ENCODE data around the gene SH2D2A. TPM values are rescaled to one million over a fixed set of nuclear protein-coding genes. Genes with fewer than 3 reads are reported as not detected.
A peak's percentile ranks its signal among the peaks of the same experiment; 100 is the strongest.

The SH2D2A gene
- total RNA-seq, 1 donor from 2014 or later, result 3.5 TPM

GRCh38 chr1:156801409-156802121 is 15.1 kb downstream of the SH2D2A start:
- intact Hi-C loops (cut with DNase I), result no loop called here
- ATAC-seq, result no peak
- no peaks in the 10 kb centered on the region for H3K9me3 ChIP-seq
- H3K36me3 ChIP-seq, result peaks cover 58% of the 10 kb centered on the region
- DNase-seq, result no peak
- H3K27ac ChIP-seq, result no peak overlapping the region
- TF ChIP-seq, protein P1, sequence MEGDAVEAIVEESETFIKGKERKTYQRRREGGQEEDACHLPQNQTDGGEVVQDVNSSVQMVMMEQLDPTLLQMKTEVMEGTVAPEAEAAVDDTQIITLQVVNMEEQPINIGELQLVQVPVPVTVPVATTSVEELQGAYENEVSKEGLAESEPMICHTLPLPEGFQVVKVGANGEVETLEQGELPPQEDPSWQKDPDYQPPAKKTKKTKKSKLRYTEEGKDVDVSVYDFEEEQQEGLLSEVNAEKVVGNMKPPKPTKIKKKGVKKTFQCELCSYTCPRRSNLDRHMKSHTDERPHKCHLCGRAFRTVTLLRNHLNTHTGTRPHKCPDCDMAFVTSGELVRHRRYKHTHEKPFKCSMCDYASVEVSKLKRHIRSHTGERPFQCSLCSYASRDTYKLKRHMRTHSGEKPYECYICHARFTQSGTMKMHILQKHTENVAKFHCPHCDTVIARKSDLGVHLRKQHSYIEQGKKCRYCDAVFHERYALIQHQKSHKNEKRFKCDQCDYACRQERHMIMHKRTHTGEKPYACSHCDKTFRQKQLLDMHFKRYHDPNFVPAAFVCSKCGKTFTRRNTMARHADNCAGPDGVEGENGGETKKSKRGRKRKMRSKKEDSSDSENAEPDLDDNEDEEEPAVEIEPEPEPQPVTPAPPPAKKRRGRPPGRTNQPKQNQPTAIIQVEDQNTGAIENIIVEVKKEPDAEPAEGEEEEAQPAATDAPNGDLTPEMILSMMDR (IDR thresholded peaks at IDR 0.05), result no peak
- peaks cover 23% of the 10 kb centered on the region for H3K4me1 ChIP-seq
- no peaks in the 10 kb centered on the region for H3K27me3 ChIP-seq (ENCODE audit: low read depth)
- H3K4me3 ChIP-seq, result no peak overlapping the region

DNA sequence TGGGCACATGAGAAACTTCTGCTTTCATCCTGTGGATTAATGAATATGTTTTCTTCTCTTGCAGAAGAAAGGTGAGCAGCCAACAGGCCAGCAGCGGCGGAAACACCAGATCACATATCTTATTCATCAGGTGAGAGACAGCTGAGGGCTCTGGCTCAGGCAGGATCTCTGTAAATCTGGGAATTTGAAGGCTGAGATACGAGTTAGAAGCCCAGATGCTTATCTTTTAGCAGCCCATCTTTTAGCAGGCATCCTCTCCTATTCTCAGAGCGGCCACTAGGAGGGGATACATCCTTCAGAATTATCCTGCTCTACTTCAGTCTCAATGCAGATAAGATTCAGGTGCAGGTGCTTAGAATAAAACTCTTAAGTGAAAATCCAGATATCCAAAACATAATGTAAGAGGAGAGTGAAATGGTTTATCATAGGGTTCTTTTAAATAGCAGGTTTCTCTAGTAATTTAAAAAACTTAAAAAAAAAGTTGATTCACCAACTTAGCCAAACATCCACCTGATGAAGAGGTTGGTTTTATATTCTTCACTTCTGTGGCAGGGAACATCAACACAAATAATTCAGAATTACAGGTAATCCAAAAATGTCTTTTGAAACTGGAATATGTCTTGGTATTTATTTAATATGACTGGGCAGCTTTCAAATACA is 19.3 kb downstream of the SH2D2A start:
- TF ChIP-seq, protein P1 (IDR thresholded peaks at IDR 0.05), result peak; percentile 66
- H3K36me3 ChIP-seq, result peaks cover 99% of the 10 kb centered on the region
- ATAC-seq, result peak; percentile 59 to 62

DNA sequence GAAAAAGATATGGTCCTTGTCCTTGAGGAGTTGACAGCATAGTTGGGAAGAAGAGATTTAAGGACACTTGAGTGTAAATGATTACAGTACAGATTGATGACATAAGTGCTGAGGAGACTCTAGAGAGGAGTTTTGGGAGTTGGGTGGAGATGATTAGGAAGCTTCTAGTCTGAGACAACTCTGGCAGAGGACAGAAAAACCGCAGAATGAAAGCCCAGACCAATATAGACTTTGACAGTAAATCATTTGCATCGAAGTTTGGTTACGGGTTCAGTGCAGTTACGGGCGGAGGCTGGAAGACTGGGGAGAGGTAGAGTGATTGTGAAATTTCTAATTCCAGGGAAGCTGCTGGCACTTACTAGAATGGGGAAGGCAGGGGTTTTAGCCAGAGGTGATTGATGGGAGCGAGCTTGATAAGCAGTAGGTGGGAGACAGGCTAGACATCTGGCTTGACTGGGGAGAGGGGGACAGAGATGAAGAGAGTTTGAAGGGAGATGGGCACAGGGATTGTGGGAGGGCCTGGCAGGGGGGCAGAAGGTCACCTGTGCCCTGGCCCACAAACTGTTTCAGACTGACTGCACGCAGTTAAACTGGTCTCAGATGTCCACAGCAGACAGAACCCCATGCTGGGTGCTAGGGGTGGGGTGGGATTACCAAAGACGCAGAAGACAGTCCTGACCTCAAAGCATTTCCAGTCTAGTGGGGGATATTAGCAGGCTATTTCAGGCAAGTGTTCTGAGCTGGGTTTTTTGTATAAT is 20.1 kb downstream of the SH2D2A start:
- TF ChIP-seq, protein P1 (IDR thresholded peaks at IDR 0.05), result no peak
- no peaks in the 10 kb centered on the region for H3K4me1 ChIP-seq
- no peaks in the 10 kb centered on the region for H3K27me3 ChIP-seq (ENCODE audit: low read depth)
- peaks cover 100% of the 10 kb centered on the region for H3K36me3 ChIP-seq
- H3K27ac ChIP-seq, result no peak overlapping the region
- DNase-seq (no peak), ATAC-seq (peak; percentile 16 to 41)
- no peak overlapping the region for H3K4me3 ChIP-seq
- intact Hi-C loops (cut with DNase I), result no loop called here
- H3K9me3 ChIP-seq, result no peaks in the 10 kb centered on the region

More for the DNA sequence above, 19.3 kb downstream of the SH2D2A start:
- H3K4me1 ChIP-seq, result no peaks in the 10 kb centered on the region
- H3K9me3 ChIP-seq, result no peaks in the 10 kb centered on the region
- intact Hi-C loops (cut with DNase I), result no loop called here
- no peak overlapping the region for H3K27ac ChIP-seq
- H3K27me3 ChIP-seq (ENCODE audit: low read depth), result no peaks in the 10 kb centered on the region
- no peak for DNase-seq
- H3K4me3 ChIP-seq, result no peak overlapping the region

DNA sequence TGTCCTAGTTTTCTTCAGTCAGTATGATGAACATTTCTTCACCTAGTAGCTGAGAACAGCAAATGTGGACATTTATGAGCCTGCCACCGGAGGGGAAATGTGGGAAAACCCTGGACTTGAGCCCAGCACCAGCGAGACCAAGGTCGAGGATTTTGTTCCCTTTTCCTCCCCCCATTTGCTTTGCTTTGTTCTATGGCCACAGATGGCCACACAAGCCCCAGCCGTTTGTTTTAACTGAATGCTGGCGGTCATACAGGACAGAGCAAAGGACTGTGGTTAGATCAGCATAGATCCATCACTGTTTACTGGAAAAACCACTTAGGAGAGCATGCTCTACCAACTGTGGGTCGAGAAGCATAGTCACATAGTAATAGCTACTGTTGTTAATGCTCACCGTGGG is 20.9 kb downstream of the SH2D2A start:
- intact Hi-C loops (cut with DNase I), result no loop called here
- H3K9me3 ChIP-seq, result no peaks in the 10 kb centered on the region
- peaks cover 100% of the 10 kb centered on the region for H3K36me3 ChIP-seq
- ATAC-seq (no peak), DNase-seq (no peak)
- H3K27ac ChIP-seq, result no peak overlapping the region
- H3K4me1 ChIP-seq, result no peaks in the 10 kb centered on the region
- H3K4me3 ChIP-seq, result no peak overlapping the region
- TF ChIP-seq, protein P1 (IDR thresholded peaks at IDR 0.05), result no peak
- H3K27me3 ChIP-seq (ENCODE audit: low read depth), result no peaks in the 10 kb centered on the region

- intact Hi-C loops (cut with DNase I), result no loop called here
- H3K36me3 ChIP-seq, result peaks cover 100% of the 10 kb centered on the region
- no peak for ATAC-seq
These were observed 21.3 kb downstream of the SH2D2A start for GRCh38 chr1:156795374-156795733.

More at GRCh38 chr1:156795374-156795733, 21.3 kb downstream of the SH2D2A start:
- no peak overlapping the region for H3K4me3 ChIP-seq
- H3K9me3 ChIP-seq, result no peaks in the 10 kb centered on the region
- no peaks in the 10 kb centered on the region for H3K27me3 ChIP-seq (ENCODE audit: low read depth)
- TF ChIP-seq, protein P1 (IDR thresholded peaks at IDR 0.05), result no peak
- no peak for DNase-seq
- H3K27ac ChIP-seq, result no peak overlapping the region
- no peaks in the 10 kb centered on the region for H3K4me1 ChIP-seq
